Measurements from ENCODE around the gene TMEM204.

Gene TMEM204

DNA sequence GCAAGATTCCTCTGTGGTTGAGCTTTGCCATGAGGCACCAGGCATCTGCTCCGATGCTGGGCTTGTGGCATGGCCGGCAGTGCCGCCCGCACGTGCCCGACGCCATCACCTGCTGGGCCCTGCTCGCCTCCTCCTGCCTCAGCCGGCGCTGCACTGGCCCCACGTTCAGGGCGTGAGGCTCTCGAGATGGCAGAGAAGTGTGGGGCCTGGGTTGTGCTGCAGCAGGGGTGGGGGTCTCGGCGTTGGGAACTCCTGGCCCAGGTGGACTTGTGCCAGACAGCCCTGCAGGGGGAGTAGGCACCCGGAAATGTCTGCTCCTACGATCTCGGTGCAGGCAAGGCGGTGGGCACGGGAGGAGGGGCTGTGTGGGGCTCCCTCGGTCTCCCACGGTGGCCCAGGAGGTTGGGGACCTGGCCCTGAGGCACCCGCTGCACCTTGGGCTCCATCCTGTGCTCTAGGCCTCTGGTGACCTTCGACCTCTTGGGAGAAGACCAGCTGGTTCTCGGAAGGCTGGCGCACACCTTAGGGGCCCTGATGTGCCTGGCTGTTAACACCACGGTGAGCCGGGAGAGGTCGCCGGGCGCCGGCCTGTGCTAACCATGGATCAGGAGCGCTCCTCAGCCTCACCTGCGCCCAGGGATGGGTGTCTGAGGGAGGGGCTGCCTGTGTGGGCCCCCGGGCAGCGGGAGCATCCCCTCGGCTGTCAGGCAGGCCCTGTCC lies 26.8 kb upstream of the TMEM204 start:
- CTCF ChIA-PET = no interaction called here
- Mint-ChIP-seq H3K36me3 (peaks cover 21% of the 10 kb centered on the region), H3K27me3 (no peaks in the 10 kb centered on the region)

GRCh38 chr16:1508494-1509187 lies 24.8 kb upstream of the TMEM204 start:
- H3K27ac Mint-ChIP-seq = no peak overlapping the region
- CTCF ChIA-PET = no interaction called here
- no peaks in the 10 kb centered on the region for H3K9me3 Mint-ChIP-seq
- H3K36me3 Mint-ChIP-seq = peaks cover 19% of the 10 kb centered on the region
- H3K4me1 Mint-ChIP-seq = no peaks in the 10 kb centered on the region
- H3K4me3 Mint-ChIP-seq = no peak overlapping the region
- no peak for DNase-seq
- H3K27me3 Mint-ChIP-seq = no peaks in the 10 kb centered on the region

More for the DNA sequence above, 26.8 kb upstream of the TMEM204 start:
- no peaks in the 10 kb centered on the region for H3K4me1 Mint-ChIP-seq
- no peaks in the 10 kb centered on the region for H3K9me3 Mint-ChIP-seq
- no peak for DNase-seq
- H3K4me3 Mint-ChIP-seq = no peak overlapping the region
- H3K27ac Mint-ChIP-seq = no peak overlapping the region

GRCh38 chr16:1509307-1510221 lies 23.9 kb upstream of the TMEM204 start:
- peaks cover 3% of the 10 kb centered on the region for H3K9me3 Mint-ChIP-seq
- no peak for DNase-seq
- H3K4me3 Mint-ChIP-seq = no peak overlapping the region
- no peaks in the 10 kb centered on the region for H3K4me1 Mint-ChIP-seq
- H3K36me3 Mint-ChIP-seq = peaks cover 18% of the 10 kb centered on the region
- CTCF ChIA-PET = no interaction called here
- no peak overlapping the region for H3K27ac Mint-ChIP-seq
- no peaks in the 10 kb centered on the region for H3K27me3 Mint-ChIP-seq

- CTCF ChIA-PET = no interaction called here
- H3K4me3 Mint-ChIP-seq = no peak overlapping the region
- H3K9me3 Mint-ChIP-seq = peaks cover 4% of the 10 kb centered on the region
- no peak for DNase-seq
- no peak overlapping the region for H3K27ac Mint-ChIP-seq
- peaks cover 21% of the 10 kb centered on the region for H3K36me3 Mint-ChIP-seq
- no peaks in the 10 kb centered on the region for H3K27me3 Mint-ChIP-seq
- no peaks in the 10 kb centered on the region for H3K4me1 Mint-ChIP-seq
These were observed 23.2 kb upstream of the TMEM204 start for GRCh38 chr16:1510272-1510671.

- no peak overlapping the region for H3K4me3 Mint-ChIP-seq
- CTCF ChIA-PET = no interaction called here
- H3K36me3 Mint-ChIP-seq = peaks cover 21% of the 10 kb centered on the region
- H3K27ac Mint-ChIP-seq = no peak overlapping the region
- H3K4me1 Mint-ChIP-seq = no peaks in the 10 kb centered on the region
- no peaks in the 10 kb centered on the region for H3K27me3 Mint-ChIP-seq
- peaks cover 4% of the 10 kb centered on the region for H3K9me3 Mint-ChIP-seq
- no peak for DNase-seq
These were observed 22.5 kb upstream of the TMEM204 start for GRCh38 chr16:1510941-1511351.

- no peak overlapping the region for H3K27ac Mint-ChIP-seq
- H3K4me1 Mint-ChIP-seq = no peaks in the 10 kb centered on the region
- no peak for DNase-seq
- CTCF ChIA-PET = no interaction called here
- H3K36me3 Mint-ChIP-seq = peaks cover 18% of the 10 kb centered on the region
- H3K9me3 Mint-ChIP-seq = peaks cover 4% of the 10 kb centered on the region
- H3K27me3 Mint-ChIP-seq = no peaks in the 10 kb centered on the region
- H3K4me3 Mint-ChIP-seq = no peak overlapping the region
These were observed 21.6 kb upstream of the TMEM204 start for GRCh38 chr16:1511662-1512569.

- CTCF ChIA-PET = no interaction called here
- no peak for DNase-seq
- no peaks in the 10 kb centered on the region for H3K4me1 Mint-ChIP-seq
- H3K36me3 Mint-ChIP-seq = peaks cover 15% of the 10 kb centered on the region
- H3K9me3 Mint-ChIP-seq = peaks cover 4% of the 10 kb centered on the region
- H3K27me3 Mint-ChIP-seq = no peaks in the 10 kb centered on the region
- peak overlapping the region; percentile 14 for H3K27ac Mint-ChIP-seq
- H3K4me3 Mint-ChIP-seq = no peak overlapping the region
These were observed 20.7 kb upstream of the TMEM204 start for GRCh38 chr16:1512774-1513173.

- peaks cover 4% of the 10 kb centered on the region for H3K9me3 Mint-ChIP-seq
- no peaks in the 10 kb centered on the region for H3K27me3 Mint-ChIP-seq
- no peaks in the 10 kb centered on the region for H3K4me1 Mint-ChIP-seq
- CTCF ChIA-PET = no interaction called here
- no peak overlapping the region for H3K4me3 Mint-ChIP-seq
- H3K36me3 Mint-ChIP-seq = peaks cover 15% of the 10 kb centered on the region
- DNase-seq = no peak
- H3K27ac Mint-ChIP-seq = no peak overlapping the region
These were observed 19.0 kb upstream of the TMEM204 start for GRCh38 chr16:1514507-1514906.

GRCh38 chr16:1518626-1519135 lies 14.8 kb upstream of the TMEM204 start:
- no peak for DNase-seq
- no peak overlapping the region for H3K27ac Mint-ChIP-seq
- H3K9me3 Mint-ChIP-seq = peaks cover 4% of the 10 kb centered on the region
- H3K36me3 Mint-ChIP-seq = peaks cover 2% of the 10 kb centered on the region
- no peak overlapping the region for H3K4me3 Mint-ChIP-seq
- H3K4me1 Mint-ChIP-seq = no peaks in the 10 kb centered on the region
- H3K27me3 Mint-ChIP-seq = no peaks in the 10 kb centered on the region
- CTCF ChIA-PET = no interaction called here

DNA sequence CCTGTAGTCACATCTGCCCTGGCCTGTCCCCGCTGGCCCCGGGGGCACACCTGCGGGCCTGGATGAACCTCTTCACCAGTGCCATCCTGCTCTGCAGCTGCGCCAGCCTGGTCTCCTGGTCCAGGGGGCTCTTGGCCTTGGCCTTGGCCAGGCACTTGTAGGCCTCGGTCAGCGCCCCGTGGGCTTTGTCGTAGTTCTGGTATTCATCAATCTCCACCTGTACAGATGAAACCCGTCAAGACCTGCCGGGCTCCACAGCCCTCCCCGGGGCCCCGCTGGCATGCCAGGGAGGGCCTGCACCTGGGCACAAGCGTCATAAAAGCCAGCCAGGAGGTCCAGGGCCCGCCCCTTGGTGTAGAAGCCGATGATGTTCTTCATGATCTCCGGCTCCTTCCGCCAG lies 13.6 kb upstream of the TMEM204 start:
- Mint-ChIP-seq H3K36me3 (peaks cover 2% of the 10 kb centered on the region), H3K27me3 (no peaks in the 10 kb centered on the region), H3K9me3 (no peaks in the 10 kb centered on the region), H3K4me1 (no peaks in the 10 kb centered on the region), H3K27ac (no peak overlapping the region), H3K4me3 (no peak overlapping the region)
- no peak for DNase-seq
- CTCF ChIA-PET = no interaction called here

GRCh38 chr16:1520461-1520860 lies 13.0 kb upstream of the TMEM204 start:
- DNase-seq = no peak
- Mint-ChIP-seq H3K4me3 (no peak overlapping the region), H3K27me3 (no peaks in the 10 kb centered on the region), H3K4me1 (peaks cover 3% of the 10 kb centered on the region), H3K27ac (no peak overlapping the region), H3K36me3 (no peaks in the 10 kb centered on the region), H3K9me3 (no peaks in the 10 kb centered on the region)
- CTCF ChIA-PET = no interaction called here

- H3K4me3 Mint-ChIP-seq = no peak overlapping the region
- H3K9me3 Mint-ChIP-seq = no peaks in the 10 kb centered on the region
- H3K27me3 Mint-ChIP-seq = no peaks in the 10 kb centered on the region
- DNase-seq = no peak
- CTCF ChIA-PET = no interaction called here
- no peaks in the 10 kb centered on the region for H3K36me3 Mint-ChIP-seq
- H3K27ac Mint-ChIP-seq = no peak overlapping the region
- H3K4me1 Mint-ChIP-seq = peaks cover 31% of the 10 kb centered on the region
These were observed 9.8 kb upstream of the TMEM204 start for GRCh38 chr16:1523581-1524245.

GRCh38 chr16:1524366-1524765 lies 9.1 kb upstream of the TMEM204 start:
- CTCF ChIA-PET = no interaction called here
- H3K36me3 Mint-ChIP-seq = no peaks in the 10 kb centered on the region
- no peaks in the 10 kb centered on the region for H3K27me3 Mint-ChIP-seq
- no peak overlapping the region for H3K27ac Mint-ChIP-seq
- H3K4me1 Mint-ChIP-seq = peaks cover 32% of the 10 kb centered on the region
- H3K9me3 Mint-ChIP-seq = no peaks in the 10 kb centered on the region
- no peak overlapping the region for H3K4me3 Mint-ChIP-seq
- no peak for DNase-seq

Data from activated naive CD4-positive, alpha-beta T cell treated with anti-CD3 and anti-CD28 coated beads, Interleukin-2, amount 10 ng/mL, durations not matched to agents 7 days and 5 days (primary cell).